Loucy (cell line): ENCODE results near the gene CORO2A.

Source experiments
- EZH2phosphoT487 ChIP-seq: fragments of 200-600 bp; IDR thresholded peaks from 2 replicates; pipeline ENCODE4 v1.6.1; 2018; ENCODE audit warnings: antibody characterized with exemption, mild to moderate bottlenecking, moderate library complexity, borderline replicate concordance
- TF ChIP-seq, protein P1 (sequence below): fragments of 200-600 bp; sonication (generic); conservative IDR thresholded peaks from 2 replicates; pipeline ENCODE4 v1.5.1; 2014; ENCODE audit warnings: mild to moderate bottlenecking, antibody characterized with exemption, low read length

DNA sequence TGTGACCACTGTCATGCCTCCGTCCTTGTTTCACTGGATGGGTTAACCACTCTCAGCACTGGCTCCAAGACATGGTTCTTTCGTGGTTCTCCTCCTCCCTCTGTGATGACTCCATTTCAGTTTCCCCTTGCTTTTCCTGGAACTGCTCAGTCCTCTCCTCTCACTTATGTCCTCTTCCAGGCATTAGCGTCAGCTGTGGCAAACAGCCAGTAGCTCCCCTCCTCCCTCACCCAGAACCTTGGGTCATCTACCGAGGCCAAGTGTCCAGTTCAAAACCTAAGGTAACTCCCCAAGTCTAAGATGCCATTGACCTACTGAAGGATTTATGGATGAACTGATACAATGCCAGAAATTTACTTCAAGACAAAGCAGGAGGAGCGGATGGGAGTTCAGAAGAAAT is 9.8 kb upstream of the CORO2A start:
- TF ChIP-seq, protein P1, sequence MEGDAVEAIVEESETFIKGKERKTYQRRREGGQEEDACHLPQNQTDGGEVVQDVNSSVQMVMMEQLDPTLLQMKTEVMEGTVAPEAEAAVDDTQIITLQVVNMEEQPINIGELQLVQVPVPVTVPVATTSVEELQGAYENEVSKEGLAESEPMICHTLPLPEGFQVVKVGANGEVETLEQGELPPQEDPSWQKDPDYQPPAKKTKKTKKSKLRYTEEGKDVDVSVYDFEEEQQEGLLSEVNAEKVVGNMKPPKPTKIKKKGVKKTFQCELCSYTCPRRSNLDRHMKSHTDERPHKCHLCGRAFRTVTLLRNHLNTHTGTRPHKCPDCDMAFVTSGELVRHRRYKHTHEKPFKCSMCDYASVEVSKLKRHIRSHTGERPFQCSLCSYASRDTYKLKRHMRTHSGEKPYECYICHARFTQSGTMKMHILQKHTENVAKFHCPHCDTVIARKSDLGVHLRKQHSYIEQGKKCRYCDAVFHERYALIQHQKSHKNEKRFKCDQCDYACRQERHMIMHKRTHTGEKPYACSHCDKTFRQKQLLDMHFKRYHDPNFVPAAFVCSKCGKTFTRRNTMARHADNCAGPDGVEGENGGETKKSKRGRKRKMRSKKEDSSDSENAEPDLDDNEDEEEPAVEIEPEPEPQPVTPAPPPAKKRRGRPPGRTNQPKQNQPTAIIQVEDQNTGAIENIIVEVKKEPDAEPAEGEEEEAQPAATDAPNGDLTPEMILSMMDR = no peak
- no peak for TF ChIP-seq EZH2phosphoT487
